Epithelial cell of prostate (primary cell): ENCODE measurements around the gene PUM2.
"Not testable (repeated sequence)": the region's sequence is repeated elsewhere in the genome, so short reads cannot be mapped to it uniquely, and the experiment has no call there.

ENCODE experiments used
- DNase-seq: peaks from one replicate; pipeline ENCODE4 v3.0.0-alpha.2; 2011; ENCODE audit warnings: low read depth, low spot score
- H3K27ac ChIP-seq: fragments of 450-650 bp; 2 replicates; pipeline ENCODE4 v1.5.1; 2017; ENCODE audit warnings: mild to moderate bottlenecking

The PUM2 gene

GRCh38 chr2:20350753-20351554, at the start of gene PUM2:
PUM2 (minus strand) TSS chr2:20350844; CDS start chr2:20327360, 23,484 bp downstream.
- DNase-seq: peak; percentile 84
- H3K27ac ChIP-seq: peak within 1 kb of the TSS; percentile 87

GRCh38 chr2:20400306-20400705, 49.7 kb upstream of the PUM2 start:
- DNase-seq: no peak
- no peak overlapping the region for H3K27ac ChIP-seq

- no peak overlapping the region for H3K27ac ChIP-seq
- no peak for DNase-seq
Observed at GRCh38 chr2:20398956-20399567, 48.4 kb upstream of the PUM2 start.

- no peak overlapping the region for H3K27ac ChIP-seq
- no peak for DNase-seq
Observed at GRCh38 chr2:20397811-20398447, 47.3 kb upstream of the PUM2 start.

- no peak overlapping the region for H3K27ac ChIP-seq
- no peak for DNase-seq
Observed at GRCh38 chr2:20396356-20397000, 45.8 kb upstream of the PUM2 start.

GRCh38 chr2:20393986-20394385, 43.3 kb upstream of the PUM2 start:
- no peak overlapping the region for H3K27ac ChIP-seq
- no peak for DNase-seq

GRCh38 chr2:20391951-20392699, 41.5 kb upstream of the PUM2 start:
- no peak for DNase-seq
- H3K27ac ChIP-seq: no peak overlapping the region

- H3K27ac ChIP-seq: no peak overlapping the region
- DNase-seq: no peak
Observed at GRCh38 chr2:20390524-20391123, 40.0 kb upstream of the PUM2 start.

- DNase-seq: no peak
Observed at GRCh38 chr2:20384953-20385352, 34.3 kb upstream of the PUM2 start.

GRCh38 chr2:20382965-20383810, 32.5 kb upstream of the PUM2 start:
- peak; percentile 86 for DNase-seq
- peak overlapping the region; percentile 76 for H3K27ac ChIP-seq

More at GRCh38 chr2:20384953-20385352, 34.3 kb upstream of the PUM2 start:
- H3K27ac ChIP-seq: no peak overlapping the region

GRCh38 chr2:20381457-20381856, 30.8 kb upstream of the PUM2 start:
- DNase-seq: no peak
- H3K27ac ChIP-seq: no peak overlapping the region

- no peak for DNase-seq
- H3K27ac ChIP-seq: no peak overlapping the region
Observed at GRCh38 chr2:20378891-20379519, 28.4 kb upstream of the PUM2 start.

- no peak for DNase-seq
- H3K27ac ChIP-seq: no peak overlapping the region
Observed at GRCh38 chr2:20378341-20378740, 27.7 kb upstream of the PUM2 start.

- no peak overlapping the region for H3K27ac ChIP-seq
- DNase-seq: no peak
Observed at GRCh38 chr2:20377741-20378140, 27.1 kb upstream of the PUM2 start.

GRCh38 chr2:20374982-20375381, 24.3 kb upstream of the PUM2 start:
- not testable (repeated sequence) for H3K27ac ChIP-seq, DNase-seq

GRCh38 chr2:20372896-20373640, 22.4 kb upstream of the PUM2 start:
- no peak for DNase-seq

GRCh38 chr2:20371323-20372025, 20.8 kb upstream of the PUM2 start:
- H3K27ac ChIP-seq: peak overlapping the region; percentile 26
- DNase-seq: no peak

More at GRCh38 chr2:20372896-20373640, 22.4 kb upstream of the PUM2 start:
- no peak overlapping the region for H3K27ac ChIP-seq
